ENCODE results near the gene RAD18.

Gene RAD18, protein sequence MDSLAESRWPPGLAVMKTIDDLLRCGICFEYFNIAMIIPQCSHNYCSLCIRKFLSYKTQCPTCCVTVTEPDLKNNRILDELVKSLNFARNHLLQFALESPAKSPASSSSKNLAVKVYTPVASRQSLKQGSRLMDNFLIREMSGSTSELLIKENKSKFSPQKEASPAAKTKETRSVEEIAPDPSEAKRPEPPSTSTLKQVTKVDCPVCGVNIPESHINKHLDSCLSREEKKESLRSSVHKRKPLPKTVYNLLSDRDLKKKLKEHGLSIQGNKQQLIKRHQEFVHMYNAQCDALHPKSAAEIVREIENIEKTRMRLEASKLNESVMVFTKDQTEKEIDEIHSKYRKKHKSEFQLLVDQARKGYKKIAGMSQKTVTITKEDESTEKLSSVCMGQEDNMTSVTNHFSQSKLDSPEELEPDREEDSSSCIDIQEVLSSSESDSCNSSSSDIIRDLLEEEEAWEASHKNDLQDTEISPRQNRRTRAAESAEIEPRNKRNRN

DNA sequence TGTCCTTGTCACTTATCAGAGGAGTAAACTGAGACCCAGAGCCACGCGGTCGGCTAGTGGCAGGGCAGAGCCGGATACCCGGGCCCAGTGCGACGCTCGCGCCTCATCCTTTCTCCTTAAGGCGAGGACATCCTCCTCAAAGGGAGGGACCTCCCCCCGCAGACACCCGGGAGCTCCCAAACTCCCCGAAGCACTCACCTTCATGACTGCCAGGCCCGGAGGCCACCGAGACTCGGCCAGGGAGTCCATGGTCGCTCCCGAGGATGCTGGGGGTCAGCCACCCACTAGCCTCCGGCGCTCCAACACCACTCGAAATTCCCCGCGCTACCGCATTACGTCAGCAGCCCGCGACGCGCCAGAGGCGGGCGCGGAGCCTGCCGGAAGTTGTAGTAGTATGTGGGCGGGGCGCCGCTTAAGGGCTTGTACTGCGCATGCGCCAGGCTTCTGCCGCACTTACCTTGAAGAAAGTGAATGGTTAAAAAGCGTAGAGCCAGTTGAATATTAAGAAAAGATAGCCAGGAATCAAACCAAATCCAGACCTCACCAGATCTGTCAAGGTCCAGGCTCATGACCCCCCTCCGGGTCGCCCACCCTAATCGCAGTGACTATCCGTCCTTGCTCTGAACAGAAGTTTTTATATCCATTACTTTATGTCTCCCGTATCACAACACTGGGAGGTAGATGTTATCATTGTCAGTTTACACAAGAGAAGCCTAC is at the start of gene RAD18:
Gene RAD18, minus strand, starts transcription at position 336 of the 717 bp plus-strand sequence. Its CDS starts 87 bp downstream, at position 249.
- DNase-seq (ENCODE audit: low read depth), result peak; percentile 55
- peak within 1 kb of the TSS; percentile 94 for H3K4me3 ChIP-seq (ENCODE audit: low read length)
- TF ChIP-seq, protein P1, sequence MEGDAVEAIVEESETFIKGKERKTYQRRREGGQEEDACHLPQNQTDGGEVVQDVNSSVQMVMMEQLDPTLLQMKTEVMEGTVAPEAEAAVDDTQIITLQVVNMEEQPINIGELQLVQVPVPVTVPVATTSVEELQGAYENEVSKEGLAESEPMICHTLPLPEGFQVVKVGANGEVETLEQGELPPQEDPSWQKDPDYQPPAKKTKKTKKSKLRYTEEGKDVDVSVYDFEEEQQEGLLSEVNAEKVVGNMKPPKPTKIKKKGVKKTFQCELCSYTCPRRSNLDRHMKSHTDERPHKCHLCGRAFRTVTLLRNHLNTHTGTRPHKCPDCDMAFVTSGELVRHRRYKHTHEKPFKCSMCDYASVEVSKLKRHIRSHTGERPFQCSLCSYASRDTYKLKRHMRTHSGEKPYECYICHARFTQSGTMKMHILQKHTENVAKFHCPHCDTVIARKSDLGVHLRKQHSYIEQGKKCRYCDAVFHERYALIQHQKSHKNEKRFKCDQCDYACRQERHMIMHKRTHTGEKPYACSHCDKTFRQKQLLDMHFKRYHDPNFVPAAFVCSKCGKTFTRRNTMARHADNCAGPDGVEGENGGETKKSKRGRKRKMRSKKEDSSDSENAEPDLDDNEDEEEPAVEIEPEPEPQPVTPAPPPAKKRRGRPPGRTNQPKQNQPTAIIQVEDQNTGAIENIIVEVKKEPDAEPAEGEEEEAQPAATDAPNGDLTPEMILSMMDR (conservative IDR thresholded peaks at IDR 0.05; ENCODE audit: low read depth, low read length), result no peak

DNA sequence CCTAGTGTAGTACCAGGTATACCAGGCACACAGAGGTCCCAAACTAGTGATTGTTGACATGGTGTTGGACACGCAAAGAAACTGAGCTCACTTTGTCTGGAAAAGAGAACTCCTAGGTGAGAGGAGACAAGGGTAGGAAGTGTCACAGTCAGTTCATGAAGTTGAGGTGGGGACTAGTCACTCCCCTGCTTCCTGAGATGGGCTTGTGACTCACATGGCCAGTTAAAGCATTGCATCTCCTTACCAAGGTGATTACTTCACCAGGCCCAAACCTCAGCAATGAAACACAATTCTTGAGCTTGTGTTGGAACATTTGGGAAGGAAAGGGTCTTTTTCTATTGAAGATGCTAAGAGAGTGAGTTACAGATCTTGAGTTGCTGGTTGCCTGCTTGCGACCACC is 49.2 kb upstream of the RAD18 start:
- no peak for DNase-seq (ENCODE audit: low read depth)
- no peak overlapping the region for H3K4me3 ChIP-seq (ENCODE audit: low read length)
- TF ChIP-seq, protein P1 (conservative IDR thresholded peaks at IDR 0.05; ENCODE audit: low read depth, low read length), result no peak

DNA sequence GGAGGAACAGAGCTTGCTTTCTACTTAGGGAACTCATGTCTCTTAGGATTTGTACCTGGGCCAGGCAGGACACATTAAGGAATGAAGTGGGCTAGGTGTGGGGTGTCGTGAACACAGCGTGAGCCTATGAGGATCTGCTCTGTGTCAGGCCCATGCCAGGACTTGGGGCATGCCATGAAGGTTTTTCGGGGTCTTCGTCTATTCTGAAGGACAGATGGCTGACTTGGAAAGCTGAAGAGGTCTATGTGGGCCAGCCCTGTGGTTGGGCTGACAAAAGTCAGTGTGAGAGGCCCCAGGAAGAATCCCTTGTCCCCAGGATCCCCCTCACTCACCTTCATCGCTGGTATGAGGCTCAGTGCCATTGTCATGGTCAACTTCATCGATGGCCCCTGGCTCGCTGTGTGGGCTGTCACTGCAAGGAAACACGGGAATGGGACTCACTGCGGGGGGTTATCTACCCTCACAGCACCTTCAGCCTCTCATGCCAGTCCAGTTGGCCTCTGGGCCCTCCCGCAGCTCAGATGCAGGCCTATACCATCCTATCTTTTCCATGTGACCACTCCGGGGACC is 46.8 kb upstream of the RAD18 start:
- no peak overlapping the region for H3K4me3 ChIP-seq (ENCODE audit: low read length)
- DNase-seq (ENCODE audit: low read depth), result no peak
- TF ChIP-seq, protein P1 (conservative IDR thresholded peaks at IDR 0.05; ENCODE audit: low read depth, low read length), result no peak

DNA sequence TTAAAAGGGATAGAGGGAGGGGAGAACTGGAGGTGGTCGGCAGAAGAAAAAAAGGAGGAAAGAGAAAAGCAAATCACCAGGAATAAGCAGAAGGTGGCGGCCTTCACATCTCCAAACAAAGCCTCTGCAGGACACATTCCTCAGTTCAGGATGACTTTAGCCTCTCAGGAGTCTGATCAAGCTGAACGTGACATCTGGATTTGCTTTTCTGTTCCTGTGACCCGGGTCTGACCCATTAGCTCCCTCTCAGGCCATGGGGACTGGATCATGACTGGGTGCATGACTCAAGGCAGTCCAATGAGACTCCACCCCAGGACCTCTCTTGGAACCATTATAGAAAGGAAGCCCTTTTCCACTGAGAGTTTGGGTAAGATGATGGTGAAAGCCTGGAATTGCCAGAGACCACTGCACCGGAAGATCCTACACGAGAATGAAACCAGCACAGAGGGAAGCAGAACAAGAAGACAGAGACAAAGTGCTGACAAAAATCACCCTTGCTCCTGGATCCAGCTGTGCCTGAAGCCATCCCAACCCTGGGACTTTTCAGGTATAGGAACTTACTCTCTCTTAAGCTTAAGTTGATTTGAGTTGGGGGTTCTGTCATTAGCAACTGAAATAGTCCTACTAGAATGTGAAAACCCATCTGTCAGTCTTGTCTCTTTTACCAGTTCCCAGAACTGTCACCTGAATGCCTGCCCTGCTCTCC is 45.4 kb upstream of the RAD18 start:
- H3K4me3 ChIP-seq (ENCODE audit: low read length), result no peak overlapping the region
- TF ChIP-seq, protein P1 (conservative IDR thresholded peaks at IDR 0.05; ENCODE audit: low read depth, low read length), result no peak
- no peak for DNase-seq (ENCODE audit: low read depth)

DNA sequence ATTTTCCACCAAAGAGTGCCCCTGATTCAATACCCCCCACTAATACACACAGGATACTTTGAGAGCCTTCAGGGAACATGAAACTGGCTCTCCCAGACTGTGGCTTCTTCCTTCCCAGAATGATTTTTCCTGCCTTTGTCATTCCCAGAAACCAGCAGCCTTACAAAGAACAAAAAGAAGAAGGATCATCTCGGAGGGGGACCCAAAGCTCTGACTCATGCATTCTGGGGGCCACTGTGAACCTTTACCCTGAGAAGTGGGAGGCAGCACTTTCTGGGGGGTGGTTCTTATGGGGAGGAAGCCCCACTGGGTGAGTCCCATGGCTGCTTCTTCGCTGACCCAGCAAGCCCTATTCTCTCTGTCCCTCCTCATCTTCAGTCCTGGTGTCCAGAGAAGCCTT is 44.7 kb upstream of the RAD18 start:
- DNase-seq (ENCODE audit: low read depth), result no peak
- TF ChIP-seq, protein P1 (conservative IDR thresholded peaks at IDR 0.05; ENCODE audit: low read depth, low read length), result no peak
- H3K4me3 ChIP-seq (ENCODE audit: low read length), result no peak overlapping the region

DNA sequence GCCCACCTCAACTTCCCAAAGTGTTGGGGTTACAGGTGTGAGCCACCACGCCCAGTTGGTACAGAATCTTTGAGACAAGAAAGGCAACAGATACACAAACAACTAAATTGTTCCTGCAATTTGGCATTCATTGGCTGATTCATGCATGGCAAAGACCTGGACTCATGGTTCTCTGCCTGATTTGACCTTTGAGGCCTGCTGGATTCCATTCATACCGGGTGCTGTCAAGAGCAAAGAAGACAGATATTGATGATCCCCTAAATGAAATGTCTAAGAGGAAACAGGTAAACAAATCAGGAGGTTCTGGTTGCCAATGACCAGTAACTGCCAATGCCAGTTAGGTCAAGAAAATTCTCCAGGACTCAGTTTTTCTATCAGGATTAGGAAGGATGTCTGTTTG is 43.9 kb upstream of the RAD18 start:
- TF ChIP-seq, protein P1 (conservative IDR thresholded peaks at IDR 0.05; ENCODE audit: low read depth, low read length), result no peak
- DNase-seq (ENCODE audit: low read depth), result no peak
- H3K4me3 ChIP-seq (ENCODE audit: low read length), result no peak overlapping the region

Measured in retinal pigment epithelial cell (primary cell).